Uterus (tissue), 4 donors: ENCODE measurements around the gene OTOA. TPM values are rescaled to one million over a fixed set of nuclear protein-coding genes. Genes with fewer than 3 reads are reported as not detected.

Source experiments
- DNase-seq, 2 donors: peaks; one replicate each; pipeline ENCODE4 v3.0.0-alpha.2; 2019 to 2020
- H3K27ac ChIP-seq, 2 donors: fragments of 200-600 bp; sonication (generic); 1 replicate in 1 of 2; 2 replicates in 1 of 2; pipeline ENCODE4 v1.5.1; 2016 to 2018
- H3K27me3 ChIP-seq, 2 donors: fragments of 200-600 bp; sonication (generic); one replicate each; pipeline ENCODE4 v1.5.1; 2018 to 2019; ENCODE audit warnings: control low read depth in 1 of 2
- H3K36me3 ChIP-seq, 2 donors: fragments of 200-600 bp; sonication (generic); one replicate each; pipeline ENCODE4 v1.5.1; 2019; ENCODE audit warnings: control low read depth in 1 of 2
- H3K4me1 ChIP-seq, 2 donors: fragments of 200-600 bp; sonication (generic); one replicate each; pipeline ENCODE4 v1.5.1; 2018 to 2019; ENCODE audit warnings: control low read depth in 1 of 2
- H3K4me3 ChIP-seq, 2 donors: fragments of 200-600 bp; sonication (generic); 1 replicate in 1 of 2; 2 replicates in 1 of 2; pipeline ENCODE4 v1.5.1; 2018 to 2019; ENCODE audit warnings: mild to moderate bottlenecking in 1 of 2
- H3K9me3 ChIP-seq, 2 donors: fragments of 200-600 bp; sonication (generic); one replicate each; pipeline ENCODE4 v1.5.1; 2019; ENCODE audit warnings: control low read depth in 1 of 2
- POLR2A ChIP-seq, 2 donors: fragments of 450-650 bp; IDR thresholded peaks; one replicate each; pipeline ENCODE4 v1.6.1; 2016; ENCODE audit warnings: antibody characterized with exemption in 2 of 2, mild to moderate bottlenecking in 1 of 2, moderate library complexity in 1 of 2
- intact Hi-C: fragments of 100-400 bp; cut with DNase I; formaldehyde crosslinking; loops from one replicate; pipeline ENCODE4 v1.15.1; 2023; ENCODE audit warnings: low total_unique reads
- total RNA-seq, 4 donors: library from RNA; depleted of rRNA in 3 of 4; stranded (reverse); fragments of >200 nt in 3 of 4; gene quantifications; one replicate each; pipeline versions ENCODE4 v1.1.0 to v1.2.4, GENCODE V29; 2014 to 2023
- TF ChIP-seq, protein P1 (sequence below), 4 experiments: fragments of 200-600 bp in 2 of 4; fragments of 450-650 bp in 2 of 4; sonication (generic) in 2 of 4; IDR thresholded peaks; one replicate each; pipeline ENCODE4 v1.5.1; 2016 to 2019; ENCODE audit warnings: antibody characterized with exemption in 4 of 4, mild to moderate bottlenecking in 2 of 4, moderate library complexity in 1 of 4
- donor health status: DM: yes; HTN: yes; CAD: no.

OTOA gene
- total RNA-seq, 4 donors from 2014 or later, result 0.21 to 0.28 TPM; not detected in 2

GRCh38 chr16:21652453-21652852 is 11.3 kb upstream of the OTOA start, which contains the start of gene IGSF6:
Gene IGSF6 (minus strand): TSS chr16:21652608. CDS start chr16:21652598, 10 bp downstream.
- Histone ChIP-seq H3K27ac (no peak within 1 kb of the TSS), H3K27me3 (no peaks in the 10 kb centered on the region), H3K4me1 (no peaks in the 10 kb centered on the region), H3K36me3 (no peaks in the 10 kb centered on the region), H3K4me3 (no peak within 1 kb of the TSS), H3K9me3 (no peaks in the 10 kb centered on the region)
- intact Hi-C loops, result no loop called here
- TF ChIP-seq POLR2A (IDR thresholded peaks at IDR 0.05), result no peak
- TF ChIP-seq, protein P1, sequence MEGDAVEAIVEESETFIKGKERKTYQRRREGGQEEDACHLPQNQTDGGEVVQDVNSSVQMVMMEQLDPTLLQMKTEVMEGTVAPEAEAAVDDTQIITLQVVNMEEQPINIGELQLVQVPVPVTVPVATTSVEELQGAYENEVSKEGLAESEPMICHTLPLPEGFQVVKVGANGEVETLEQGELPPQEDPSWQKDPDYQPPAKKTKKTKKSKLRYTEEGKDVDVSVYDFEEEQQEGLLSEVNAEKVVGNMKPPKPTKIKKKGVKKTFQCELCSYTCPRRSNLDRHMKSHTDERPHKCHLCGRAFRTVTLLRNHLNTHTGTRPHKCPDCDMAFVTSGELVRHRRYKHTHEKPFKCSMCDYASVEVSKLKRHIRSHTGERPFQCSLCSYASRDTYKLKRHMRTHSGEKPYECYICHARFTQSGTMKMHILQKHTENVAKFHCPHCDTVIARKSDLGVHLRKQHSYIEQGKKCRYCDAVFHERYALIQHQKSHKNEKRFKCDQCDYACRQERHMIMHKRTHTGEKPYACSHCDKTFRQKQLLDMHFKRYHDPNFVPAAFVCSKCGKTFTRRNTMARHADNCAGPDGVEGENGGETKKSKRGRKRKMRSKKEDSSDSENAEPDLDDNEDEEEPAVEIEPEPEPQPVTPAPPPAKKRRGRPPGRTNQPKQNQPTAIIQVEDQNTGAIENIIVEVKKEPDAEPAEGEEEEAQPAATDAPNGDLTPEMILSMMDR (IDR thresholded peaks at IDR 0.05), result no peak
- no peak for DNase-seq

DNA sequence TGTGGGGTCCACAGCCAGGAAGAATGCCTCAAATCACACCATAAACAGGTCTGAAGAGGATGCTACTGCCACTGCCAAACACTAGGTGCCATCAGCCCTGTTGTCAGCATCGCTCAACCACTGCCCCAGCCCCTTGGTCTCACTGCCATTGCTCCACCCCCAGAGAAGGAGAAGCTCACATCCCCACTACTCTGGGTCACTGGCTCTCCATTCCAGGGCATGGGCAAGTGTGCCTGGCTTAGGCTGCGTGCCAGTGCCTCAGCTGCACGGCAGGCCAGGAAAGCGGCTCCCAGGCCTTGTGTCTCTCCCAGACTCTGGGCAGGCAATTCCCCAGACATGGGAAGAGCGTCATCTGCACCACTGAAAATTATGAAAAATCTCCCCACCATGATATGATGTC is 10.2 kb upstream of the OTOA start:
- H3K4me1 ChIP-seq, result no peaks in the 10 kb centered on the region
- intact Hi-C loops, result no loop called here
- H3K27me3 ChIP-seq, result no peaks in the 10 kb centered on the region
- H3K9me3 ChIP-seq, result no peaks in the 10 kb centered on the region
- no peak overlapping the region for H3K27ac ChIP-seq
- H3K36me3 ChIP-seq, result no peaks in the 10 kb centered on the region
- TF ChIP-seq, protein P1 (IDR thresholded peaks at IDR 0.05), result no peak
- TF ChIP-seq POLR2A (IDR thresholded peaks at IDR 0.05), result no peak
- DNase-seq, result no peak
- no peak overlapping the region for H3K4me3 ChIP-seq

- no peaks in the 10 kb centered on the region for H3K4me1 ChIP-seq
- intact Hi-C loops, result no loop called here
- H3K27ac ChIP-seq, result peak overlapping the region; percentile 32 to 52
- no peaks in the 10 kb centered on the region for H3K9me3 ChIP-seq
- no peaks in the 10 kb centered on the region for H3K36me3 ChIP-seq
- no peak for DNase-seq
- no peak for TF ChIP-seq POLR2A (IDR thresholded peaks at IDR 0.05)
- TF ChIP-seq, protein P1 (IDR thresholded peaks at IDR 0.05), result no peak
- H3K27me3 ChIP-seq, result no peaks in the 10 kb centered on the region
- no peak overlapping the region for H3K4me3 ChIP-seq
Measured at GRCh38 chr16:21654466-21654865, 9.3 kb upstream of the OTOA start.

- TF ChIP-seq, protein P1 (IDR thresholded peaks at IDR 0.05), result no peak
- TF ChIP-seq POLR2A (IDR thresholded peaks at IDR 0.05), result no peak
- Histone ChIP-seq H3K27me3 (no peaks in the 10 kb centered on the region), H3K4me1 (no peaks in the 10 kb centered on the region), H3K27ac (peak overlapping the region in 1 of 2 donors; percentile 25), H3K36me3 (no peaks in the 10 kb centered on the region), H3K4me3 (no peak overlapping the region), H3K9me3 (no peaks in the 10 kb centered on the region)
- DNase-seq, result no peak
- intact Hi-C loops, result no loop called here
Measured at GRCh38 chr16:21654881-21655280, 8.9 kb upstream of the OTOA start.

- H3K36me3 ChIP-seq, result no peaks in the 10 kb centered on the region
- intact Hi-C loops, result no loop called here
- no peak for TF ChIP-seq POLR2A (IDR thresholded peaks at IDR 0.05)
- TF ChIP-seq, protein P1 (IDR thresholded peaks at IDR 0.05), result peak; percentile 60 to 78 (median 64)
- no peaks in the 10 kb centered on the region for H3K9me3 ChIP-seq
- no peak overlapping the region for H3K27ac ChIP-seq
- H3K27me3 ChIP-seq, result no peaks in the 10 kb centered on the region
- no peak for DNase-seq
- no peak overlapping the region for H3K4me3 ChIP-seq
- H3K4me1 ChIP-seq, result no peaks in the 10 kb centered on the region
Measured at GRCh38 chr16:21656795-21657768, 6.7 kb upstream of the OTOA start.
